Measurements from ENCODE around the gene MTERF2. TPM values are rescaled to one million over a fixed set of nuclear protein-coding genes. Genes with fewer than 3 reads are reported as not detected.

The MTERF2 gene
- total RNA-seq, 4 donors from 2014 or later: 22.9 to 37.0 (median 31.3) TPM

- peaks cover 14 to 25% of the 10 kb centered on the region in 2 donors for H3K4me1 ChIP-seq
- intact Hi-C loops (cut with DNase I): no loop called here
- DNase-seq: peak; percentile 24 to 49
These were observed 7.8 kb upstream of the MTERF2 start for GRCh38 chr12:106994579-106995220.

GRCh38 chr12:106987846-106988245, 900 bp upstream of the MTERF2 start:
- peak overlapping the region in 2 of 3 donors; percentile 76 to 93 for H3K27ac ChIP-seq
- TF ChIP-seq POLR2A (IDR thresholded peaks at IDR 0.05): no peak
- TF ChIP-seq CTCF (IDR thresholded peaks at IDR 0.05): no peak
- H3K4me3 ChIP-seq (replicated peaks in 1 of 3): no peak overlapping the region
- no peaks in the 10 kb centered on the region for H3K27me3 ChIP-seq
- peak; percentile 35 to 40 for DNase-seq
- intact Hi-C loops (cut with DNase I): no loop called here
- H3K9me3 ChIP-seq: no peaks in the 10 kb centered on the region
- H3K4me1 ChIP-seq: peaks cover 17 to 33% of the 10 kb centered on the region in 2 donors
- no peaks in the 10 kb centered on the region for H3K36me3 ChIP-seq
- WGBS, 2 donors: 28 to 52% methylated on average over 6 of the region's 6 CpGs

More at GRCh38 chr12:106994579-106995220, 7.8 kb upstream of the MTERF2 start:
- no peak overlapping the region for H3K4me3 ChIP-seq (replicated peaks in 1 of 3)
- H3K27me3 ChIP-seq: no peaks in the 10 kb centered on the region
- no peaks in the 10 kb centered on the region for H3K9me3 ChIP-seq
- TF ChIP-seq CTCF (IDR thresholded peaks at IDR 0.05): no peak
- peak in 1 of 2 donors; percentile 41 for TF ChIP-seq POLR2A (IDR thresholded peaks at IDR 0.05)
- 26 to 30% methylated on average over 2 of the region's 2 CpGs for WGBS, 2 donors
- peak overlapping the region; percentile 58 to 90 (median 88) for H3K27ac ChIP-seq
- H3K36me3 ChIP-seq: peaks cover 0 to 13% of the 10 kb centered on the region in 2 donors

GRCh38 chr12:106986135-106986534, 811 bp downstream of the MTERF2 start:
- intact Hi-C loops (cut with DNase I): no loop called here
- no peak for TF ChIP-seq POLR2A (IDR thresholded peaks at IDR 0.05)
- no peak for TF ChIP-seq CTCF (IDR thresholded peaks at IDR 0.05)
- no peak for DNase-seq
- H3K36me3 ChIP-seq: no peaks in the 10 kb centered on the region
- H3K27me3 ChIP-seq: no peaks in the 10 kb centered on the region
- 32 to 35% methylated on average over 4 of the region's 4 CpGs for WGBS, 2 donors
- peak overlapping the region; percentile 42 to 76 (median 62) for H3K4me3 ChIP-seq (replicated peaks in 1 of 3)
- no peaks in the 10 kb centered on the region for H3K9me3 ChIP-seq
- H3K27ac ChIP-seq: peak overlapping the region in 1 of 3 donors; percentile 93
- H3K4me1 ChIP-seq: peaks cover 19 to 34% of the 10 kb centered on the region in 2 donors

- H3K27ac ChIP-seq: no peak overlapping the region
- H3K27me3 ChIP-seq: no peaks in the 10 kb centered on the region
- WGBS, 2 donors: 88 to 93% methylated on average over 5 of the region's 5 CpGs
- TF ChIP-seq POLR2A (IDR thresholded peaks at IDR 0.05) (no peak), CTCF (IDR thresholded peaks at IDR 0.05) (no peak)
- intact Hi-C loops (cut with DNase I): no loop called here
- H3K9me3 ChIP-seq: no peaks in the 10 kb centered on the region
- no peaks in the 10 kb centered on the region for H3K36me3 ChIP-seq
- no peak for DNase-seq
- H3K4me1 ChIP-seq: peaks cover 22 to 38% of the 10 kb centered on the region in 2 donors
- no peak overlapping the region for H3K4me3 ChIP-seq (replicated peaks in 1 of 3)
These were observed 1.5 kb downstream of the MTERF2 start for GRCh38 chr12:106985479-106985878.

GRCh38 chr12:106984588-106985137, 2.3 kb downstream of the MTERF2 start:
- Histone ChIP-seq H3K9me3 (no peaks in the 10 kb centered on the region), H3K4me3 (replicated peaks in 1 of 3) (no peak overlapping the region), H3K27me3 (no peaks in the 10 kb centered on the region), H3K36me3 (no peaks in the 10 kb centered on the region), H3K4me1 (peaks cover 22 to 38% of the 10 kb centered on the region in 2 donors), H3K27ac (no peak overlapping the region)
- WGBS, 2 donors: 95 to 97% methylated on average over 6 of the region's 6 CpGs
- TF ChIP-seq POLR2A (IDR thresholded peaks at IDR 0.05) (no peak), CTCF (IDR thresholded peaks at IDR 0.05) (no peak)
- DNase-seq: no peak
- intact Hi-C loops (cut with DNase I): no loop called here

All from thyroid gland (tissue), 4 donors.